Renal cortical epithelial cell (primary cell): Measurements from ENCODE around the gene RPL5. TPM values are rescaled to one million over a fixed set of nuclear protein-coding genes. Genes with fewer than 3 reads are reported as not detected.
A peak's percentile ranks its signal among the peaks of the same experiment; 100 is the strongest.

Experiments
- DNase-seq: peaks from one replicate; pipeline ENCODE4 v3.0.0-alpha.2; 2011; ENCODE audit warnings: low read depth
- total RNA-seq: library from RNA; depleted of rRNA; stranded (reverse); fragments of >200 nt; gene quantifications from 2 replicates; pipeline ENCODE4 v1.2.3, GENCODE V29; 2014

Gene RPL5
- total RNA-seq = 826 and 1,085 TPM in 2 replicates

DNA sequence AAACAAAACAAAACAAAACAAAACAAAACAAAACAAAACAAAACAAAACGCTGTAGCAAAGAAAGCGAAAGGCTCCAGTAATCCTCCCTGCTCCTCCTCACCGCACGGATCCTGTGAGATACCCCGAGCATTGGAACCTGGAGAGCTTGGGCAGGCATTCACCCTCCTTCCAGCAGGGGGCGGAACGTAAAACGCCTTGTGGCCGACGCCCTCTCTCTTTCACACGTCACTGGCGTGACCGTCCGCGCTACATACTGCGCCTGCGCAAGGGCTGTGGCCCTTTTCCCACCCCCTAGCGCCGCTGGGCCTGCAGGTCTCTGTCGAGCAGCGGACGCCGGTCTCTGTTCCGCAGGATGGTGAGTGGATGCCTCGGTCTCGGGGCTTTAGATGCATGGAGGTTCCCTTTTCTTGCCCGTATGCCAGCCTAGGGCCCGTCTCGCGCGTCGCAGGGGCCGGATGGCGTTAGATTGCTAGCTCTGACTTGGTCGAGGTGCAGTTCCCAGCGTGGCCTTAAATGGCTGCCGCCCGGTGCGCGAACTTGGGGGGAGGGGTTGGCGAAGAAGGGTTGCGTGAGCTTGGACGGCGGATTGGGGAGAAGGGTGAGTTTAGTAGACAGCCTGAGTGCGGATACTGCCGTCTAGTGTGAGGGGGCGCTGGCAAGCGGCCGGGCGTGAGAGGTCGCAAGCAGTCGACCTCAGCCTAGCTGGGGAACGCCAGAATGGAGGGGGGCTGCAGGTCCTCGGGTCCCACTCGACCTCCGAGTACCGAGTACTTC, at the start of gene RPL5:
Gene RPL5, plus strand, starts transcription at position 279 of the 775 bp plus-strand sequence. Its CDS starts 75 bp downstream, at position 354.
- peak; percentile 91 for DNase-seq

DNA sequence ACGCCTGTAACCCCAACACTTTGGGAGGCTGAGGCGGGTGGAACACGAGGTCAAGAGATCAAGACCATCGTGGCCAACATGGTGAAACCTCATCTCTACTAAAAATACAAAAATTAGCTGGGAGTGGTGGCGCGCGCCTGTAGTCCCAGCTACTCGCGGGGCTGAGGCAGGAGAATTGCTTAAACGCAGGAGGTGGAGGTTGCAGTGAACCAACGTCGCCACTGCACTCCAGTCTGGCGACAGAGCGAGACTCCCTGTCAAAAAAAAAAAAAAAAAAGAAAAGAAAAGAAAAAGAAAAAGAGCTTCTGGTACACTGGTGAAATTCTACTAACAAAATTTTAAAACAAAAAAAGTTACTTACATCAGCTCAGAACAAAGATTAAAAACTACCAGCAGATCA, 48.3 kb upstream of the RPL5 start:
- peak; percentile 19 for DNase-seq

DNA sequence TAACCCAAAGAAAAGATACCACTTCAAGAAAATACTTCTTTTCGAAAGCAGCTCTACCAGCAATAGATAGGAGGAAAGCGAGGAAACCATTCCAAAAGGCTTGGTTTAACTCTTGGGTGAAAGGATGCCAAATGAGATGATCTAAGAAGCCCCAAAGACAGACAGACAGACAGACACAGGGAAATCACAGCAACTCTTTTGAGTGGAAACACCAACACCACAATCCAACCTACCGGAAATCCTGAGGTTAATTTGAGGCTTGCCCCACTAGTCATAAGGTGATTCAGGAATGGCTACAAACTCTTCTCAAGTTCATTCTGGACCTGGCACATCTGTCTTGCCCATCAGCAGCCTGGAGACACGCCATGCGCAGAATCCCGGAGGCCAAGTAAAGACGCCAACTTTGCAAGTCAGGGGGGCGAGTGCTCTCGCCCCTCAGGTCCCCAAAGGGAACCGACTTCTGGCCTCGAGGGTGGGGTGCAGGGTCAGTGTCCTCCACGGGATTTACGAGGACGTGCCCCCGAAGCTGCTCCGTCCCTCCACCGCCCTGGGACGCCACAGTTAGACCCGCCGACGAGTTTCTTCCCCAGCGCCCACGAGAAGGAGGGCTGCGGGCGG, 47.7 kb upstream of the RPL5 start:
- DNase-seq = peak; percentile 72

GRCh38 chr1:92784639-92785500, 47.0 kb upstream of the RPL5 start, which contains the start of gene EVI5:
TSS of gene EVI5 (minus strand) at chr1:92785108. CDS start at chr1:92736546, 48,562 bp downstream.
- DNase-seq = peak; percentile 89

DNA sequence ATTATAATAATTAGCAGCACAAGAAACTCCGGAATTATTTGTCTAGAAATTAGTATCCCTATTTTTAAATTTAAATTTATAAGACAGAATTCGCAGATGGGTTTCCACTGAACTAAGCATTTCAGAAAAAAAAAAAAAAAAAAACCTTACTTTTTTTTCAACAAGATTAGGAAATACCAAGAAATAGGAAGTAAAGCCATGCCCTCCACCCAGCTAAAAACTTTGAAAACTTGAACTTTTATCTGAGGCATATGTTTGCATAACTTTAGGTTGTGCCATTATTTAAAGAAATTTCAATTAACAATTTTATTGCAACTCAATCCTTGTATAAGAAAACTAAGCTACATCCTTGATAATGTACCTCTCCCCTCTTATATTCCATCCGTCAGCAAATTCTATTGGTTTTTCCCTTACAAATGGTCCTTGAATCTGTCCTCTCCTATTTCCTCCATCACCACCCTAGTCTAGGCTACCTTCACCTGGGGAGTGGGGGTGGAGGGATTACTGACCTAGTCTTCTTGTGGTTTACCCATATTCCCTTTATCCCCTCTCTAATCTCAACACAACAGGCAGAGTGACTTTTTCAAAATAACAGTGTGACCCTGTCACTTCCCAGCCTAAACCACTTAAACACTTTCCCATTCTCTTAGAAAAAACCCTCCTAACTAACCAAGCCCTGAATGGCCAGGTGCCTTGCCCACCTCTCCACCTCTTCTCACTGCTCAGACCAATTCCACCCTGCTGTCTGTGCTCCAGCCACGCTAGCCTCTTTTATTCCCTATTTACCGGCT, 45.5 kb upstream of the RPL5 start:
- no peak for DNase-seq

DNA sequence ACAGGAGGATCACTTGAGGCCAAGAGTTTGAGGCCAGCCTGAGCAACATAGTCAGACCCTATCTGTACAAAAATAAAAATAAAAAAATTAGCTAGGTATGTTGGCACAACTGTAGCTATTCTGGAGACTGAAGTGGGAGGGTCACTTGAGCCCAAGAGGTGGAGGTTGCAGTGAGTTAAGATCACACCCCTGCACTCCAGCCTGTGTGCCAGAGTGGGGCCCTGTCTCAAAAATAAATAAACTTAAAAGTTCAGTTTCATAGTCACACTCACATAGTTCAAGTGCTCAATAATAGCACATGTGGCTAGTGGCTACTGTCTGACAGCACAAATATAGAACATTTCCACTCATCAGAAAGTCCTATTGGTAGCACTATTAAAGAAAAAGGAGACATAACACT, 41.8 kb upstream of the RPL5 start:
- DNase-seq = no peak

GRCh38 chr1:92790867-92791266, 41.0 kb upstream of the RPL5 start:
- DNase-seq = no peak

GRCh38 chr1:92791487-92792066, 40.3 kb upstream of the RPL5 start:
- no peak for DNase-seq

- DNase-seq = peak; percentile 19
Measured at GRCh38 chr1:92792340-92792782, 39.5 kb upstream of the RPL5 start.

GRCh38 chr1:92795166-92795565, 36.7 kb upstream of the RPL5 start:
- DNase-seq = no peak

GRCh38 chr1:92797297-92797696, 34.5 kb upstream of the RPL5 start:
- DNase-seq = no peak

GRCh38 chr1:92797961-92798360, 33.9 kb upstream of the RPL5 start:
- peak; percentile 43 for DNase-seq

DNA sequence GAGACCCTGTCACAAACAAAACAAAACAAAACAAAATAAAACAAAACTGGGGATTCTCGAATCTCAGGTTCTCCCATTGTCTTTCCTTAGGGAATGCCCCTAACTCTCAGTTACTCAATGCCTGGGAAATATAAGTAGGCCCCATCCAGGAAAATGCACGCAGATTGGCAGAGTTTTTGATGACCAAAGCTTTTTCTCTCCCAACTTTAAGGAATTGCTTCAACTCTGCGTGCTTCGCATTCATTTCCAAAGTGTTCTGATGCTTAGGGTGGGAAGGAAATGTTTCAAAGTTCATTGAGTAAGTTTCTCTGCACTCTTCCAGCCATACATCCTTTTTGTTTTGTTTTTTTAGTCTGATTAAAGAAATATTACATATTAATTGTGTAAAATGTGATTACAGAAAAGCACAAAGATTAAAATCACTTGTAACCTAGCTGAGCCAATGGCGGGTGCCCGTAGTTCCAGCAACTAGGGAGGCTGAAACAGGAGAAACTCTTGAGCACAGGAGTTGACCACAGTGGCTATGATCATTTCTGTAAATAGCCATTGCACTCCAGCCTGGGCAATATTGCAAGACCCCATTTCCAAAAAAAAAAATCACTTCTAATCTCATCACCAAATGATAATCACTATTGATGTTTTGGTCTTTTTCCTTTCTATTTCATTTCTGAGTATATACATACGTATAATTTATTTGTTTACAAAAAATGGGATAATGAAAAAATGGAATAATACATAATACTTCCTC, 28.5 kb upstream of the RPL5 start:
- DNase-seq = no peak

DNA sequence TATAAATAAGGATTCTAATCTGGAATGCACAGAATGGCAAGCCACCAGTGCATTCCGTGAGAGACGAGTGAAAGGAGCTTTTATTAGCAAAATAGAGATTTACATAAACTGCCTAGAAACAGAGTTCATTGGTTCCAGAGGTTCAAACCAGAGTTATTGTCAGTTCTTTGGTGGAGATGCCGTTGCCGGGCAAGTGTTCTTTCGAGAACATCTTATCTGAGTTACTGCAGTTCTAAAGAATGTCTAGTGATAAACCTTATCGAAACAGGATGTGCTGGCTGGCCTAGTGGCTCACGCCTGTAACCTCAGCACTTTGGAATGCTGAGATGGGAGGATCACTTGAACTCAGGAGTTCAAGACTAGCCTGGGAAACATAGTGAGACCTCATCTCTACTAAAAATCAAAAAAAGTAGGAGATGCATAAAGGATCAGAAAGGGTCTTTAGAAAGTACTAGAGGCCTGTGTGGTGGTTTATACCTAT, 27.1 kb upstream of the RPL5 start:
- peak; percentile 81 for DNase-seq

- no peak for DNase-seq
Measured at GRCh38 chr1:92805216-92805615, 26.6 kb upstream of the RPL5 start.

GRCh38 chr1:92808381-92808780, 23.5 kb upstream of the RPL5 start:
- DNase-seq = no peak

- no peak for DNase-seq
Measured at GRCh38 chr1:92816732-92817131, 15.1 kb upstream of the RPL5 start.

- DNase-seq = no peak
Measured at GRCh38 chr1:92817137-92817697, 14.6 kb upstream of the RPL5 start.

DNA sequence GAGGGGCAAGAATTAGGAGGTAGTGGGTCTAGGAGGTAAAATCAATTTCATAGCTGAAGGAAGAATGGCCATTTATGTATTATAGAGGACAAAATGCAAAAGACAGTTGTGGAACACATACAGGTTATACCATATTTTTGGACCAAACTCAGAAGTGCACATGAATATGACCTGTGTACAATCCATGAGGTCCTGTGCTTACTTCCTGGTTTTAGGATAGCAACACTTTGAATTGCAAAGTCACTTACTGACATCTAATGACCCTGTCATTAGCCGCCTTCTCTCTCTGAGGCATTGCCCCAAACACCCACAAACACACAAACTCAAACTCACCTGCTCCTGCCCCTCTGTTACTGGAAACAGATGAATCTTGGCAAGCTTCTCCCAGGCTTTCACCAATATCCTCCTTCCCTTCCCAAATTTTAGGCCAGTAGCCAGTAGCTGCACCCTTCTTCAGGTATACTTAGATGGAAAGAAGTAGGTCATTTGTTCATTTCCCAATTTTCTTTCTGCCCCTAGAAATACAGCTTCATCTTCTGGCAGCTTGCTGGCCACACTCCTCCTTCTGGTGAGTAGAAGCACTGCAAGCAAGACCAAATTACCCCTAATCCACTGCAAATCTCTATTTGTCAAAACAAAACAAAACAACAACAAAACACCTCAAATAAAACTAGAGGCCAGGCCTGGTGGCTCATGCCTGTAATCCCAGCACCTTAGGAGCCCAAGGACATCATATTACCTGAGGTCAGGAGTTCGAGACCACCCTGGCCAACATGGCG, 13.7 kb upstream of the RPL5 start:
- peak; percentile 36 for DNase-seq
